DOHH2 (cell line): ENCODE data around the gene DENND5B.

Experiments
- EZH2phosphoT487 ChIP-seq: fragments of 200-600 bp; sonication (generic); IDR thresholded peaks from 2 replicates; pipeline ENCODE4 v1.6.1; 2017; ENCODE audit warnings: borderline replicate concordance, mild to moderate bottlenecking, antibody characterized with exemption, low read length, moderate library complexity, mixed read lengths
- TF ChIP-seq, protein P1 (sequence below): fragments of 200-600 bp; sonication (generic); IDR thresholded peaks from one replicate; pipeline ENCODE4 v1.5.1; 2014; ENCODE audit warnings: antibody characterized with exemption, mild to moderate bottlenecking, low read depth, low read length; ENCODE audit not compliant: poor library complexity, severe bottlenecking

DNA sequence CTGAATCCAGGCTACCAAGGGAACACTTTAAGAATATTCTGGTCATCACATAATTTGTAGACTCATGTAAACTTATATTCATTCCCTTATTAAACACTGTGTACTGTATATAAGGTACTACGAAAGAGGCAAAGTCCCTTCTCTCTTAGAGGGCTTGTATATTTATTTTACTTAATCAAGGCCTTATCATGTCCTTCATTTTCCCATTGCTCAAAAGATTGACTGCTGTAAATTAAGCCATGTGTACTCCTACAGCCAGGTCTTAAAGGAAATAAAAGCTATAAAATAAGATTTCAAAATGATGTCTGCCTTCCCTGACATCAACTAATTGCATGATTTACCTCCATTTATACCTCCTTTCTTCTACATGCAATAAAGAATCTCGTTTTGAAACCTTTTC, 5.0 kb downstream of the DENND5B start:
- TF ChIP-seq, protein P1, sequence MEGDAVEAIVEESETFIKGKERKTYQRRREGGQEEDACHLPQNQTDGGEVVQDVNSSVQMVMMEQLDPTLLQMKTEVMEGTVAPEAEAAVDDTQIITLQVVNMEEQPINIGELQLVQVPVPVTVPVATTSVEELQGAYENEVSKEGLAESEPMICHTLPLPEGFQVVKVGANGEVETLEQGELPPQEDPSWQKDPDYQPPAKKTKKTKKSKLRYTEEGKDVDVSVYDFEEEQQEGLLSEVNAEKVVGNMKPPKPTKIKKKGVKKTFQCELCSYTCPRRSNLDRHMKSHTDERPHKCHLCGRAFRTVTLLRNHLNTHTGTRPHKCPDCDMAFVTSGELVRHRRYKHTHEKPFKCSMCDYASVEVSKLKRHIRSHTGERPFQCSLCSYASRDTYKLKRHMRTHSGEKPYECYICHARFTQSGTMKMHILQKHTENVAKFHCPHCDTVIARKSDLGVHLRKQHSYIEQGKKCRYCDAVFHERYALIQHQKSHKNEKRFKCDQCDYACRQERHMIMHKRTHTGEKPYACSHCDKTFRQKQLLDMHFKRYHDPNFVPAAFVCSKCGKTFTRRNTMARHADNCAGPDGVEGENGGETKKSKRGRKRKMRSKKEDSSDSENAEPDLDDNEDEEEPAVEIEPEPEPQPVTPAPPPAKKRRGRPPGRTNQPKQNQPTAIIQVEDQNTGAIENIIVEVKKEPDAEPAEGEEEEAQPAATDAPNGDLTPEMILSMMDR = no peak
- no peak for TF ChIP-seq EZH2phosphoT487
